GM21367 (cell line): ENCODE data around the gene SPRING1.

Source experiments
- ATAC-seq: cut with Tn5 transposase; IDR thresholded peaks from one replicate; pipeline ENCODE4 v1.9.1; 2021; ENCODE audit not compliant: unreplicated experiment

The SPRING1 gene

GRCh38 chr12:116710370-116711150, 27.3 kb downstream of the SPRING1 start:
- ATAC-seq = no peak

GRCh38 chr12:116709768-116710167, 28.1 kb downstream of the SPRING1 start:
- ATAC-seq = no peak

- ATAC-seq = no peak
Measured at GRCh38 chr12:116708826-116709756, 28.8 kb downstream of the SPRING1 start.

GRCh38 chr12:116707751-116708150, 30.1 kb downstream of the SPRING1 start:
- no peak for ATAC-seq

- peak; percentile 60 for ATAC-seq
Measured at GRCh38 chr12:116703214-116703795, 34.6 kb downstream of the SPRING1 start.

GRCh38 chr12:116701432-116701831, 36.4 kb downstream of the SPRING1 start:
- ATAC-seq = no peak

- ATAC-seq = no peak
Measured at GRCh38 chr12:116700066-116700465, 37.8 kb downstream of the SPRING1 start.

GRCh38 chr12:116698554-116699075, 39.3 kb downstream of the SPRING1 start:
- no peak for ATAC-seq

- no peak for ATAC-seq
Measured at GRCh38 chr12:116698116-116698515, 39.8 kb downstream of the SPRING1 start.

- no peak for ATAC-seq
Measured at GRCh38 chr12:116697716-116698115, 40.2 kb downstream of the SPRING1 start.

GRCh38 chr12:116697305-116697704, 40.6 kb downstream of the SPRING1 start:
- no peak for ATAC-seq

- ATAC-seq = no peak
Measured at GRCh38 chr12:116695464-116695725, 42.5 kb downstream of the SPRING1 start.

- no peak for ATAC-seq
Measured at GRCh38 chr12:116694653-116695463, 43.0 kb downstream of the SPRING1 start.

- no peak for ATAC-seq
Measured at GRCh38 chr12:116693286-116694227, 44.3 kb downstream of the SPRING1 start.

GRCh38 chr12:116692605-116693004, 45.3 kb downstream of the SPRING1 start:
- no peak for ATAC-seq

- no peak for ATAC-seq
Measured at GRCh38 chr12:116691636-116692035, 46.2 kb downstream of the SPRING1 start.

- no peak for ATAC-seq
Measured at GRCh38 chr12:116691205-116691604, 46.7 kb downstream of the SPRING1 start.

GRCh38 chr12:116689979-116690744, 47.7 kb downstream of the SPRING1 start:
- no peak for ATAC-seq

GRCh38 chr12:116689521-116689920, 48.3 kb downstream of the SPRING1 start:
- no peak for ATAC-seq
